Activated B cell treated with CpG ODN at 0.5 μM for 24 hours (primary cell): ENCODE measurements around the gene PPP6R2. TPM values are rescaled to one million over a fixed set of nuclear protein-coding genes. Genes with fewer than 3 reads are reported as not detected.
A peak's percentile ranks its signal among the peaks of the same experiment; 100 is the strongest.

Experiments used
- ATAC-seq: fragments of 200-7000 bp; cut with Tn5 transposase; one replicate; pipeline ENCODE4 v1.10.0; 2021; ENCODE audit warnings: low read depth, mild to moderate bottlenecking, moderate library complexity
- CTCF ChIA-PET: fragments of 350-600 bp; sonication (Branson Sonifier 250); formaldehyde crosslinking; loops from one replicate; lab custom pipeline; 2021; ENCODE audit warnings: antibody characterized with exemption; lab: Charles Lee
- POLR2A ChIA-PET: fragments of 350-600 bp; sonication (Branson Sonifier 250); formaldehyde crosslinking; loops from one replicate; lab custom pipeline; 2021; ENCODE audit warnings: antibody characterized with exemption; lab: Charles Lee
- DNase-seq: peaks from one replicate; pipeline ENCODE4 v3.0.0; 2022
- H3K27ac Mint-ChIP-seq: one replicate; pipeline ENCODE4 v1.8.0; 2020; ENCODE audit warnings: mixed read lengths
- H3K27me3 Mint-ChIP-seq: one replicate; pipeline ENCODE4 v1.8.0; 2021; ENCODE audit warnings: mixed read lengths
- H3K36me3 Mint-ChIP-seq: one replicate; pipeline ENCODE4 v1.8.0; 2021; ENCODE audit warnings: low read depth, mixed read lengths
- H3K4me1 Mint-ChIP-seq: one replicate; pipeline ENCODE4 v1.8.0; 2021; ENCODE audit warnings: mixed read lengths
- H3K4me3 Mint-ChIP-seq: one replicate; pipeline ENCODE4 v1.8.0; 2020; ENCODE audit warnings: mild to moderate bottlenecking, mixed read lengths
- H3K9me3 Mint-ChIP-seq: one replicate; pipeline ENCODE4 v1.8.0; 2020; ENCODE audit warnings: mixed read lengths
- intact Hi-C: fragments of 100-400 bp; cut with micrococcal nuclease; formaldehyde crosslinking; loops from one replicate; pipeline ENCODE4 v1.15.1; 2024
- total RNA-seq: library from RNA; stranded (reverse); gene quantifications from 2 replicates; pipeline ENCODE4 v1.2.3, GENCODE V29; 2022
- TF ChIP-seq, protein P1 (sequence below): fragments of 200-600 bp; IDR thresholded peaks from one replicate; pipeline ENCODE4 v1.8.0; 2022; ENCODE audit warnings: antibody characterized with exemption, mild to moderate bottlenecking

The PPP6R2 gene
- total RNA-seq, 1 donor from 2014 or later: 77.3 TPM

- H3K27ac Mint-ChIP-seq: no peak overlapping the region
- no peak for DNase-seq
- H3K36me3 Mint-ChIP-seq: peaks cover 54% of the 10 kb centered on the region
- ChIA-PET POLR2A (no interaction called here), CTCF (no interaction called here)
- peaks cover 2% of the 10 kb centered on the region for H3K4me1 Mint-ChIP-seq
- H3K9me3 Mint-ChIP-seq: no peaks in the 10 kb centered on the region
- ATAC-seq: no peak
- no peaks in the 10 kb centered on the region for H3K27me3 Mint-ChIP-seq
- TF ChIP-seq, protein P1, sequence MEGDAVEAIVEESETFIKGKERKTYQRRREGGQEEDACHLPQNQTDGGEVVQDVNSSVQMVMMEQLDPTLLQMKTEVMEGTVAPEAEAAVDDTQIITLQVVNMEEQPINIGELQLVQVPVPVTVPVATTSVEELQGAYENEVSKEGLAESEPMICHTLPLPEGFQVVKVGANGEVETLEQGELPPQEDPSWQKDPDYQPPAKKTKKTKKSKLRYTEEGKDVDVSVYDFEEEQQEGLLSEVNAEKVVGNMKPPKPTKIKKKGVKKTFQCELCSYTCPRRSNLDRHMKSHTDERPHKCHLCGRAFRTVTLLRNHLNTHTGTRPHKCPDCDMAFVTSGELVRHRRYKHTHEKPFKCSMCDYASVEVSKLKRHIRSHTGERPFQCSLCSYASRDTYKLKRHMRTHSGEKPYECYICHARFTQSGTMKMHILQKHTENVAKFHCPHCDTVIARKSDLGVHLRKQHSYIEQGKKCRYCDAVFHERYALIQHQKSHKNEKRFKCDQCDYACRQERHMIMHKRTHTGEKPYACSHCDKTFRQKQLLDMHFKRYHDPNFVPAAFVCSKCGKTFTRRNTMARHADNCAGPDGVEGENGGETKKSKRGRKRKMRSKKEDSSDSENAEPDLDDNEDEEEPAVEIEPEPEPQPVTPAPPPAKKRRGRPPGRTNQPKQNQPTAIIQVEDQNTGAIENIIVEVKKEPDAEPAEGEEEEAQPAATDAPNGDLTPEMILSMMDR: no peak
- intact Hi-C loops: no loop called here
- no peak overlapping the region for H3K4me3 Mint-ChIP-seq
These were observed 96.3 kb downstream of the PPP6R2 start for GRCh38 chr22:50439314-50439870.

DNA sequence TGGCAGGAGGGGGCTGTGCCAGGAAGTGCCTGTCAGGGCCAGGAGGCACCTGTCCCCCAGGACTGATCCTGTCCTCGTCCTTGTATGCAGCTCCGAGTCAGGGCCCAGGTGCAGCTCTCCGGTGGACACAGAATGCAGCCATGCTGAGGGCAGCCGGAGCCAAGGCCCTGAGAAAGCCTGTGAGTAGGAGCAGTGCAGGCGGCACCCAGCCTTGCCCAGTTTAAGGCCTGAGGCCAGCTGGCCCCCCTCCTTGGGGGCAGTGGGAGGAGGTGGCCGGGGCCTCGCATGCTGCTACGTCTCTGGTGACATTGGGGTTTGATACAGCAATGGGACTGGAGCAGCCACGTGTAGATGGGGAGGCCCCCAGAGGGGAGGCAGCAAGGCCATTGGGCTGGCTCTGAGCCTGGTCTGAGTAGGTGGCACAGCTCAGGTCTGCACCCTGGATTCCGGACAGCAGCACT lies 96.8 kb downstream of the PPP6R2 start:
- Mint-ChIP-seq H3K27ac (no peak overlapping the region), H3K9me3 (no peaks in the 10 kb centered on the region), H3K27me3 (no peaks in the 10 kb centered on the region), H3K4me3 (no peak overlapping the region), H3K36me3 (peaks cover 54% of the 10 kb centered on the region), H3K4me1 (peaks cover 4% of the 10 kb centered on the region)
- TF ChIP-seq, protein P1: no peak
- no peak for DNase-seq
- no peak for ATAC-seq
- intact Hi-C loops: no loop called here
- POLR2A ChIA-PET: no interaction called here
- CTCF ChIA-PET: no interaction called here

DNA sequence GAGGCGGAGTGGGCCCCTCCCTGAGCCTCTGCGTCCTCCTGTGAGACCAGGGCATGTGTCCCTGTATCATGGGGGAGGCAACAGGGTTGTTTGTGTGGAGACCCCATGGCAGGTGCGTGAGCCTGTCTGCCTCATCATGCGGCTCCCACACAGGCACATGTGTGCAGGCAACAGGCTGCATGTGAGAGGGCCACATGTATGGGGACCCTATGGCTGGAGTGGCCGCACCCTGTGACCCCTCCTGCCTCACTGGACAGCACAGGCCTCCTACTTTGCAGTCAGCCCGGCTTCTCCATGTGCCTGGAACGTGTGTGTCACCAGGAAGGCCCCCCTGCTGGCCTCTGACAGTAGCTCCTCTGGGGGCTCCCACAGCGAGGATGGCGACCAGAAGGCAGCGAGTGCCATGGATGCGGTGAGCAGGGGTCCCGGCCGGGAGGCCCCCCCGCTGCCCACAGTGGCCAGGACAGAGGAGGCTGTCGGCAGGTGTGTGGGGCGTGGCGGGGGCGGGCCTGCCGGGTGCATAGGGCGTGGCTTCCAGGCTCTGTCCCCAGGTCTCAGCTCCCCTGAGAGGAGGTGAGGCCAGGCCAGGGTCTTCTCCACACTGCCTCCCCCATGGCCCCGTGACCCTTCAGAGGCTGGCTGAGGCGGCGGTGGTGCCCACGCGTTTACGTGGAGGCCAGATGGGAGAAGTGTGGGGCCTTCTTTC lies 97.6 kb downstream of the PPP6R2 start:
- Mint-ChIP-seq H3K36me3 (peaks cover 55% of the 10 kb centered on the region), H3K27me3 (no peaks in the 10 kb centered on the region), H3K4me3 (no peak overlapping the region), H3K9me3 (no peaks in the 10 kb centered on the region), H3K4me1 (peaks cover 12% of the 10 kb centered on the region), H3K27ac (no peak overlapping the region)
- ChIA-PET CTCF (no interaction called here), POLR2A (interaction anchor here (0.6 kb wide), 1 partner anchor 52 kb away, joined by 4 read pairs; no protein-coding TSS in a partner anchor)
- ATAC-seq (no peak), DNase-seq (no peak)
- intact Hi-C loops: no loop called here
- TF ChIP-seq, protein P1: no peak

DNA sequence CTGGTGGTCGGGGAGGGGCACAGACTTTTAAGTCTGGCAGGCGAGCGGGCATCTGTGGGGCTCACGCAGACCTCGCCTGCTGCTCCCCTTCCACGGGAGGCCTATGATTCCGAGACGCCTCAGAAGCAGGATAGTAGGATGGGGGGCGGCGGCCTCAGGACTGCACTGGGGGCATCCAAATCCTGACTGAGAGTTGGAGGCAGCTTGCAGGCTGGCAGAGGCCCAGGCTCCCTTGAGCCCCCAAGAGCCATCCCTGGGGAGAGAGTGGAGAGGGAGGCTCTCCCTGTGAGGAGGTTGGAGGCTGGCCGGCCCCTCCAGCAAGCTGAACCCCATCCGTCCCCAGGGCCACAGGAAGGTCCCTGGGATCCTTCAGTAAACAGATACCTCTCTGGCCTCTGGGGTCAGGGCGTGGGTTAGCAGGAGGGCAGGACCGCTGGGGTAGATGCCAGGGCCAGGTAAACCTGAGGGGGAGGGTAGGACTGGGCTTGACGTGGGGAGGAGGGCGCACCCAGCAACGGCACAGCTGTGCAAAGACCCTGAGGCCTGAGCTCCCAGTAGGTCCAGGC lies 98.4 kb downstream of the PPP6R2 start:
- H3K27me3 Mint-ChIP-seq: no peaks in the 10 kb centered on the region
- ChIA-PET CTCF (interaction anchor here (1.4 kb wide), 1 partner anchor 56 kb away, joined by 3 read pairs; no protein-coding TSS in a partner anchor), POLR2A (interaction anchor here (0.6 kb wide), 1 partner anchor 52 kb away, joined by 4 read pairs; no protein-coding TSS in a partner anchor)
- DNase-seq (no peak), ATAC-seq (no peak)
- H3K4me1 Mint-ChIP-seq: peaks cover 15% of the 10 kb centered on the region
- peaks cover 59% of the 10 kb centered on the region for H3K36me3 Mint-ChIP-seq
- no peaks in the 10 kb centered on the region for H3K9me3 Mint-ChIP-seq
- H3K27ac Mint-ChIP-seq: no peak overlapping the region
- no peak overlapping the region for H3K4me3 Mint-ChIP-seq
- intact Hi-C loops: no loop called here
- TF ChIP-seq, protein P1: no peak

DNA sequence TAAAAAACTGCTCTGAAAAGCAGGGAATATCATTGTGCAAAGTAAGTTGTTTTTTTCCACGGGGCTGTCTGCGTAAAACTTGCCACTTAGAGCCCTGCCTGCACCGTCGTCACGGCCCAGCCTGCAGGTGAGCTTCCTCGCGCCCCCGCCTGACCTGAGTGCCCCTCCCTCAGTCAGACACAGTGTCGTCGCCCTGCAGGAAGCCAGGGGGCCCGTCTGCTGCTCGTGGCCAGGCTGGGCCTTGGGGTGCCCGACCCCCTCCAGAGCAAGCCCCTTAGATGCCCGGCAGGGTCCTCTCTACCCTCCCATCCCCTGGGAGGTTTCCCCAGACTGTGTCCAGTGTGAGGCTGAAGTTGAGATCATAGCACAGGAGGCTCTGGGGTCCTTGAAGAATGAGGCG lies 100.1 kb downstream of the PPP6R2 start:
- ChIA-PET POLR2A (interaction anchor here (0.6 to 0.9 kb wide), 2 partner anchors 27 to 82 kb away, joined by 3 read pairs; partner anchors contain the start of gene SCO2), CTCF (no interaction called here)
- TF ChIP-seq, protein P1: no peak
- H3K27me3 Mint-ChIP-seq: no peaks in the 10 kb centered on the region
- ATAC-seq (no peak), DNase-seq (no peak)
- H3K36me3 Mint-ChIP-seq: peaks cover 63% of the 10 kb centered on the region
- intact Hi-C loops: no loop called here
- no peak overlapping the region for H3K4me3 Mint-ChIP-seq
- H3K27ac Mint-ChIP-seq: peak overlapping the region; percentile 24
- no peaks in the 10 kb centered on the region for H3K9me3 Mint-ChIP-seq
- H3K4me1 Mint-ChIP-seq: peaks cover 15% of the 10 kb centered on the region
